A549 (cell line): ENCODE measurements around the gene SOX6.

Experiments used
- CHD2 ChIP-seq: fragments of 150-350 bp; IDR thresholded peaks from 2 replicates; pipeline ENCODE4 v1.6.1; 2014; ENCODE audit warnings: low read length; ENCODE audit not compliant: partially characterized antibody
- CTCF ChIP-seq: fragments of >200 bp; sonication (Bioruptor Twin); formaldehyde crosslinking; IDR thresholded peaks from 3 replicates; pipeline ENCODE4 v1.5.1; 2016
- EP300 ChIP-seq, 2 experiments: fragments of >200 bp; sonication (Bioruptor Twin); formaldehyde crosslinking; IDR thresholded peaks; 2 replicates in 1 of 2; 3 replicates in 1 of 2; pipeline ENCODE4 v1.6.1; 2016 to 2017
- MAFK ChIP-seq: fragments of 450-650 bp; IDR thresholded peaks from 2 replicates; pipeline ENCODE4 v1.6.1; 2014; ENCODE audit not compliant: partially characterized antibody
- SMC3 ChIP-seq: fragments of >200 bp; sonication (Bioruptor Twin); formaldehyde crosslinking; IDR thresholded peaks from 3 replicates; pipeline ENCODE4 v1.6.1; 2018; ENCODE audit warnings: inconsistent platforms

DNA sequence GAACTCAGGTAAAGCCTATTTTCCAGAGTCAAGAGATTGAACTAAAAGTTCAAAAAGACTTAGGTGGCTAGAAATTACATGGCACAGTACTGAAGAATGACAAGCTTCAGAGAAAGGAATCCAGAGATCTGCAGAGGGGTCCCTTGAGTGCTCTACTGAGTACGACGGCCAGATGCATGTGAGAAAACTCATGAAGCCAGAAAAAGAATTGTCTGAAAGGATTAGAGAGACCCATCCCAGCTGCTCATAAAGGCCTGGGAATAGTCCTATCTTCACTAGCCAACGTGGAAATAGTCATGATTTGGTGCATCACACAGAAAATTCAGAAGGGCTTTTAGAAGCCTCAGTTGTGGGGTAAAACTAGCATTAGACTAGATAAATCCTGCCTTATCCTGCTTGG lies 91.3 kb downstream of the SOX6 start:
- TF ChIP-seq EP300 (IDR thresholded peaks at IDR 0.05) = no peak
- no peak for TF ChIP-seq CHD2
- TF ChIP-seq MAFK = no peak
- TF ChIP-seq CTCF = no peak
- TF ChIP-seq SMC3 = no peak
